Ammon's horn (tissue), 1 donor: Measurements from ENCODE around the gene BAIAP2.

Source experiments
- DNase-seq: peaks from one replicate; pipeline ENCODE4 v3.0.0-alpha.2; 2016; ENCODE audit warnings: low spot score

BAIAP2 gene

GRCh38 chr17:81037026-81037797 lies 2.3 kb downstream of the BAIAP2 start:
- no peak for DNase-seq

GRCh38 chr17:81037798-81038733 lies 3.1 kb downstream of the BAIAP2 start:
- no peak for DNase-seq

- DNase-seq, result no peak
These were observed 4.1 kb downstream of the BAIAP2 start for GRCh38 chr17:81039096-81039495.

- DNase-seq, result no peak
These were observed 5.2 kb downstream of the BAIAP2 start for GRCh38 chr17:81039854-81040758.

- no peak for DNase-seq
These were observed 5.9 kb downstream of the BAIAP2 start for GRCh38 chr17:81040791-81041337.

GRCh38 chr17:81042606-81043005 lies 7.7 kb downstream of the BAIAP2 start:
- no peak for DNase-seq

- no peak for DNase-seq
These were observed 8.4 kb downstream of the BAIAP2 start for GRCh38 chr17:81043319-81043724.

GRCh38 chr17:81043725-81044427 lies 8.9 kb downstream of the BAIAP2 start:
- DNase-seq, result no peak

GRCh38 chr17:81044428-81044763 lies 9.4 kb downstream of the BAIAP2 start:
- no peak for DNase-seq

GRCh38 chr17:81044764-81045589 lies 10.0 kb downstream of the BAIAP2 start:
- peak; percentile 75 for DNase-seq

- no peak for DNase-seq
These were observed 10.7 kb downstream of the BAIAP2 start for GRCh38 chr17:81045590-81046095.

GRCh38 chr17:81046132-81046769 lies 11.3 kb downstream of the BAIAP2 start:
- no peak for DNase-seq

- DNase-seq, result no peak
These were observed 11.9 kb downstream of the BAIAP2 start for GRCh38 chr17:81046770-81047359.

GRCh38 chr17:81048827-81049371 lies 13.9 kb downstream of the BAIAP2 start:
- DNase-seq, result no peak

- no peak for DNase-seq
These were observed 14.5 kb downstream of the BAIAP2 start for GRCh38 chr17:81049372-81049911.

GRCh38 chr17:81049973-81050551 lies 15.1 kb downstream of the BAIAP2 start:
- peak; percentile 66 for DNase-seq

GRCh38 chr17:81050645-81051625 lies 16.0 kb downstream of the BAIAP2 start:
- no peak for DNase-seq
